Peyer's patch (tissue), 4 donors: ENCODE data around the gene CD34. TPM values are rescaled to one million over a fixed set of nuclear protein-coding genes. Genes with fewer than 3 reads are reported as not detected.
A peak's percentile ranks its signal among the peaks of the same experiment; 100 is the strongest.
"Not testable (repeated sequence)": the region's sequence is repeated elsewhere in the genome, so short reads cannot be mapped to it uniquely, and the experiment has no call there.

Experiments used
- DNase-seq, 3 donors: peaks; one replicate each; pipeline ENCODE4 v3.0.0-alpha.2; 2017 to 2019
- H3K27ac ChIP-seq, 4 donors: fragments of 200-600 bp; sonication (generic); one replicate each; pipeline ENCODE4 v1.5.1; 2016 to 2019
- H3K27me3 ChIP-seq, 2 donors: fragments of 200-600 bp; sonication (generic); one replicate each; pipeline ENCODE4 v1.5.1; 2019
- H3K36me3 ChIP-seq, 3 donors: fragments of 200-600 bp; sonication (generic); one replicate each; pipeline ENCODE4 v1.5.1; 2016 to 2019
- H3K4me1 ChIP-seq, 4 donors: fragments of 200-600 bp; sonication (generic); one replicate each; pipeline ENCODE4 v1.5.1; 2016 to 2019
- H3K4me3 ChIP-seq, 4 donors: fragments of 200-600 bp; sonication (generic); 1 replicate in 3 of 4; 2 replicates in 1 of 4; pipeline ENCODE4 v1.5.1; 2016 to 2019; ENCODE audit warnings: mild to moderate bottlenecking in 1 of 4
- H3K9me3 ChIP-seq, 4 donors: fragments of 200-600 bp; sonication (generic); one replicate each; pipeline ENCODE4 v1.5.1; 2016 to 2019; ENCODE audit warnings: mild to moderate bottlenecking in 1 of 4
- CTCF ChIP-seq, 6 experiments: fragments of 450-650 bp in 4 of 6; fragments of 200-600 bp in 2 of 6; sonication (generic) in 1 of 6; IDR thresholded peaks; one replicate each; pipeline ENCODE4 v1.5.1; 2017 to 2019; ENCODE audit warnings: antibody characterized with exemption in 6 of 6, mild to moderate bottlenecking in 3 of 6, moderate library complexity in 1 of 6
- POLR2A ChIP-seq, 2 donors: fragments of 450-650 bp; IDR thresholded peaks; one replicate each; pipeline ENCODE4 v1.5.1; 2017; ENCODE audit warnings: antibody characterized with exemption in 2 of 2, mild to moderate bottlenecking in 2 of 2, moderate library complexity in 2 of 2
- total RNA-seq, 4 donors: library from RNA; depleted of rRNA; stranded (reverse); fragments of >200 nt; gene quantifications; one replicate each; pipeline ENCODE4 v1.1.0, GENCODE V29; 2016

The CD34 gene
- total RNA-seq, 4 donors from 2014 or later, result 4.6 to 21.9 (median 19.6) TPM

- Histone ChIP-seq H3K36me3 (no peaks in the 10 kb centered on the region), H3K9me3 (no peaks in the 10 kb centered on the region), H3K4me1 (peaks cover 0 to 15% (median 2%) of the 10 kb centered on the region in 4 donors), H3K4me3 (peak overlapping the region in 1 of 4 donors; percentile 3), H3K27me3 (no peaks in the 10 kb centered on the region), H3K27ac (peak overlapping the region; percentile 36 to 60 (median 44))
- DNase-seq, result no peak
- no peak for TF ChIP-seq CTCF (IDR thresholded peaks at IDR 0.05)
- no peak for TF ChIP-seq POLR2A (IDR thresholded peaks at IDR 0.05)
Measured at GRCh38 chr1:207883660-207884250, 27.2 kb downstream of the CD34 start.

- Histone ChIP-seq H3K4me1 (peaks cover 0 to 15% (median 2%) of the 10 kb centered on the region in 4 donors), H3K27ac (peak overlapping the region; percentile 36 to 60 (median 44)), H3K36me3 (no peaks in the 10 kb centered on the region), H3K27me3 (no peaks in the 10 kb centered on the region), H3K9me3 (no peaks in the 10 kb centered on the region), H3K4me3 (peak overlapping the region in 2 of 4 donors; percentile 3 to 24)
- no peak for DNase-seq
- TF ChIP-seq CTCF (IDR thresholded peaks at IDR 0.05) (no peak), POLR2A (IDR thresholded peaks at IDR 0.05) (no peak)
Measured at GRCh38 chr1:207883104-207883651, 27.7 kb downstream of the CD34 start.

GRCh38 chr1:207882692-207883091 is 28.2 kb downstream of the CD34 start:
- Histone ChIP-seq H3K27me3 (no peaks in the 10 kb centered on the region), H3K9me3 (no peaks in the 10 kb centered on the region), H3K27ac (peak overlapping the region; percentile 36 to 60 (median 44)), H3K36me3 (no peaks in the 10 kb centered on the region), H3K4me3 (no peak overlapping the region), H3K4me1 (peaks cover 0 to 15% (median 2%) of the 10 kb centered on the region in 4 donors)
- DNase-seq, result no peak
- no peak for TF ChIP-seq POLR2A (IDR thresholded peaks at IDR 0.05)
- TF ChIP-seq CTCF (IDR thresholded peaks at IDR 0.05), result no peak

GRCh38 chr1:207878939-207879338 is 32.0 kb downstream of the CD34 start:
- H3K27me3 ChIP-seq, result no peaks in the 10 kb centered on the region
- DNase-seq, result no peak
- H3K9me3 ChIP-seq, result no peaks in the 10 kb centered on the region
- H3K4me3 ChIP-seq, result no peak overlapping the region
- H3K27ac ChIP-seq, result no peak overlapping the region
- H3K4me1 ChIP-seq, result peaks cover 0 to 2% (median 0%) of the 10 kb centered on the region in 4 donors
- no peaks in the 10 kb centered on the region for H3K36me3 ChIP-seq
- TF ChIP-seq POLR2A (IDR thresholded peaks at IDR 0.05), result no peak
- no peak for TF ChIP-seq CTCF (IDR thresholded peaks at IDR 0.05)

- not testable (repeated sequence) for H3K36me3 ChIP-seq, DNase-seq, H3K27me3 ChIP-seq, H3K9me3 ChIP-seq, H3K4me1 ChIP-seq, H3K4me3 ChIP-seq, H3K27ac ChIP-seq
Measured at GRCh38 chr1:207877914-207878313, 33.0 kb downstream of the CD34 start.

- H3K27ac ChIP-seq, result no peak overlapping the region
- H3K27me3 ChIP-seq, result no peaks in the 10 kb centered on the region
- H3K4me1 ChIP-seq, result peaks cover 0 to 10% (median 2%) of the 10 kb centered on the region in 4 donors
- H3K36me3 ChIP-seq, result no peaks in the 10 kb centered on the region
- TF ChIP-seq CTCF (IDR thresholded peaks at IDR 0.05) (peak in 2 of 6 experiments; percentile 17 to 19), POLR2A (IDR thresholded peaks at IDR 0.05) (no peak)
- H3K9me3 ChIP-seq, result no peaks in the 10 kb centered on the region
- no peak overlapping the region for H3K4me3 ChIP-seq
- DNase-seq, result peak in 2 of 3 donors; percentile 31 to 54
Measured at GRCh38 chr1:207876131-207876530, 34.8 kb downstream of the CD34 start.
